H1 (cell line): Measurements from ENCODE around the gene LRRC8D. TPM values are rescaled to one million over a fixed set of nuclear protein-coding genes. Genes with fewer than 3 reads are reported as not detected.

Source experiments
- CTCF ChIA-PET: fragments of 300-600 bp; sonication (Branson Sonifier 250); formaldehyde crosslinking; loops from one replicate; lab custom pipeline; 2021; ENCODE audit not compliant: partially characterized antibody; lab: Charles Lee
- POLR2A ChIA-PET: fragments of 300-600 bp; sonication (Branson Sonifier 250); formaldehyde crosslinking; loops from one replicate; lab custom pipeline; 2021; ENCODE audit warnings: inconsistent platforms; ENCODE audit not compliant: partially characterized antibody; lab: Charles Lee
- DNase-seq, 2 experiments: peaks; one replicate each; pipeline versions ENCODE4 v3.0.0 to v3.0.0-alpha.2; 2010 to 2022; ENCODE audit warnings: low spot score in 2 of 2, low read depth in 1 of 2, mixed read lengths in 1 of 2
- FAIRE-seq: peaks from 2 replicates; lab custom pipeline; 2011; peaks lifted over from hg19 to GRCh38; lab: Jason Lieb, UNC
- H2AFZ ChIP-seq: 2 replicates; pipeline ENCODE4 v1.8.1; 2012; ENCODE audit warnings: low read length, inconsistent platforms
- H2AK5ac ChIP-seq: 2 replicates; pipeline ENCODE4 v1.6.1; 2013; ENCODE audit warnings: low read depth, low read length
- H2BK120ac ChIP-seq: replicated peaks from 2 replicates; pipeline ENCODE3; 2013; ENCODE audit warnings: low read depth, low read length, inconsistent platforms
- H2BK12ac ChIP-seq: 2 replicates; pipeline ENCODE4 v1.6.1; 2013; ENCODE audit warnings: low read depth, low read length
- H2BK15ac ChIP-seq: 2 replicates; pipeline ENCODE4 v1.6.1; 2013; ENCODE audit warnings: low read length
- H2BK20ac ChIP-seq: 2 replicates; pipeline ENCODE4 v1.6.1; 2013; ENCODE audit warnings: low read length
- H2BK5ac ChIP-seq: 2 replicates; pipeline ENCODE4 v1.6.1; 2013; ENCODE audit warnings: low read depth, low read length
- H3K14ac ChIP-seq: 2 replicates; pipeline ENCODE4 v1.6.1; 2013; ENCODE audit warnings: inconsistent platforms; ENCODE audit not compliant: insufficient read length
- H3K18ac ChIP-seq: 2 replicates; pipeline ENCODE4 v1.6.1; 2013; ENCODE audit warnings: low read length; ENCODE audit errors: extremely low read depth
- H3K23ac ChIP-seq: 2 replicates; pipeline ENCODE4 v1.6.1; 2013; ENCODE audit warnings: inconsistent platforms; ENCODE audit not compliant: insufficient read length
- H3K23me2 ChIP-seq: 2 replicates; pipeline ENCODE4 v1.6.1; 2013; ENCODE audit warnings: low read depth, low read length
- H3K27ac ChIP-seq: 2 replicates; pipeline ENCODE4 v1.6.1; 2011; ENCODE audit warnings: low read depth, low read length, inconsistent platforms
- H3K27me3 ChIP-seq, 4 experiments: replicated peaks in 1 of 4; 1 replicate in 1 of 4; 2 replicates in 3 of 4; pipeline versions ENCODE4 v1.6.1 to v1.8.1; 2011 to 2013; ENCODE audit warnings: low read length in 3 of 4, mild to moderate bottlenecking in 3 of 4, inconsistent platforms in 2 of 4, mixed read lengths in 2 of 4, moderate library complexity in 1 of 4; ENCODE audit not compliant: control insufficient read depth in 3 of 4, insufficient read depth in 3 of 4; ENCODE audit errors: extremely low read depth in 1 of 4
- H3K36me3 ChIP-seq, 4 experiments: 2 replicates each; pipeline versions ENCODE4 v1.6.1 to v1.8.1; 2011 to 2013; ENCODE audit warnings: mild to moderate bottlenecking in 4 of 4, low read length in 3 of 4, moderate library complexity in 2 of 4, control low read depth in 1 of 4, inconsistent platforms in 1 of 4; ENCODE audit not compliant: insufficient read depth in 4 of 4, control insufficient read depth in 2 of 4
- H3K4ac ChIP-seq: replicated peaks from 2 replicates; pipeline ENCODE3; 2013; ENCODE audit warnings: low read length, low read depth, mixed read lengths, inconsistent platforms; ENCODE audit not compliant: insufficient read length
- H3K4me1 ChIP-seq, 4 experiments: replicated peaks in 1 of 4; 1 replicate in 1 of 4; 2 replicates in 3 of 4; pipeline versions ENCODE4 v1.6.1 to v1.8.1; 2011 to 2013; ENCODE audit warnings: low read length in 3 of 4, inconsistent platforms in 2 of 4, mixed read lengths in 1 of 4; ENCODE audit not compliant: insufficient read depth in 4 of 4, control insufficient read depth in 3 of 4
- H3K4me2 ChIP-seq, 2 experiments: 2 replicates each; pipeline versions ENCODE4 v1.6.1 to v1.8.1; 2011 to 2013; ENCODE audit warnings: low read depth in 2 of 2, low read length in 2 of 2, control low read depth in 1 of 2, inconsistent platforms in 1 of 2, mild to moderate bottlenecking in 1 of 2; ENCODE audit not compliant: insufficient read depth in 1 of 2
- H3K4me3 ChIP-seq, 4 experiments: fragments of 200-600, 300-600 bp in 1 of 4; sonication (generic), shearing (Covaris generic), sonication (Bioruptor Twin) in 1 of 4; 2 replicates each; pipeline versions ENCODE4 v1.5.1 to v1.8.1; 2011 to 2016; ENCODE audit warnings: low read length in 4 of 4, low read depth in 3 of 4, control low read depth in 2 of 4, inconsistent platforms in 2 of 4, mild to moderate bottlenecking in 2 of 4, mixed read lengths in 1 of 4, moderate library complexity in 1 of 4; ENCODE audit not compliant: insufficient read depth in 2 of 4; ENCODE audit errors: extremely low read depth in 1 of 4
- H3K56ac ChIP-seq: replicated peaks from 2 replicates; pipeline ENCODE3; 2013; ENCODE audit warnings: low read depth, mild to moderate bottlenecking, mixed read lengths, low read length, inconsistent platforms; ENCODE audit not compliant: insufficient read length
- H3K79me1 ChIP-seq: 2 replicates; pipeline ENCODE4 v1.6.1; 2013; ENCODE audit warnings: low read depth, low read length, control low read depth
- H3K79me2 ChIP-seq, 2 experiments: 2 replicates each; pipeline versions ENCODE4 v1.6.1 to v1.8.1; 2012 to 2013; ENCODE audit warnings: low read length in 2 of 2, mild to moderate bottlenecking in 2 of 2, inconsistent platforms in 1 of 2; ENCODE audit not compliant: insufficient read depth in 2 of 2, control insufficient read depth in 1 of 2
- H3K9ac ChIP-seq, 4 experiments: replicated peaks in 1 of 4; 1 replicate in 1 of 4; 2 replicates in 3 of 4; pipeline versions ENCODE4 v1.6.1 to v1.8.1; 2011 to 2013; ENCODE audit warnings: low read depth in 3 of 4, low read length in 3 of 4, control low read depth in 2 of 4, mild to moderate bottlenecking in 2 of 4, moderate library complexity in 2 of 4, inconsistent platforms in 1 of 4; ENCODE audit errors: extremely low read depth in 1 of 4
- H3K9me3 ChIP-seq, 2 experiments: 2 replicates each; pipeline versions ENCODE4 v1.6.1 to v1.8.1; 2012 to 2013; ENCODE audit warnings: mild to moderate bottlenecking in 2 of 2, moderate library complexity in 2 of 2, control low read depth in 1 of 2, inconsistent platforms in 1 of 2, low read depth in 1 of 2, low read length in 1 of 2, mixed read lengths in 1 of 2; ENCODE audit not compliant: insufficient read depth in 2 of 2
- H4K20me1 ChIP-seq, 2 experiments: replicated peaks in 1 of 2; 2 replicates each; pipeline versions ENCODE3 to v1.8.1; 2011 to 2013; ENCODE audit warnings: inconsistent platforms in 2 of 2, low read length in 2 of 2, mild to moderate bottlenecking in 1 of 2; ENCODE audit not compliant: insufficient read depth in 2 of 2, control insufficient read depth in 1 of 2
- H4K5ac ChIP-seq: 2 replicates; pipeline ENCODE4 v1.6.1; 2013; ENCODE audit warnings: low read length, low read depth, mixed read lengths, inconsistent platforms; ENCODE audit not compliant: insufficient read length
- H4K8ac ChIP-seq: 2 replicates; pipeline ENCODE4 v1.8.0; 2013; ENCODE audit warnings: mild to moderate bottlenecking, moderate library complexity, low read length, inconsistent platforms; ENCODE audit not compliant: insufficient read depth; ENCODE audit errors: extremely low read depth
- H4K91ac ChIP-seq: replicated peaks from 2 replicates; pipeline ENCODE3; 2013; ENCODE audit warnings: low read length, mixed read lengths, inconsistent platforms; ENCODE audit not compliant: insufficient read length
- EGR1 ChIP-seq: IDR thresholded peaks from 2 replicates; pipeline ENCODE4 v1.6.1; 2011; ENCODE audit warnings: low read depth, low read length, borderline replicate concordance
- KDM4A ChIP-seq: IDR thresholded peaks from one replicate; pipeline ENCODE4 v1.7.1; 2012; ENCODE audit warnings: low read depth, mild to moderate bottlenecking, moderate library complexity, low read length, inconsistent platforms; ENCODE audit not compliant: severe bottlenecking
- polyA plus RNA-seq, 7 experiments: library from polyadenylated mRNA; depleted of rRNA in 3 of 7; stranded (reverse) in 5 of 7; unstranded in 2 of 7; fragments of >200 nt in 5 of 7; fragments of 200-250 nt in 2 of 7; gene quantifications; 1 replicate in 5 of 7; 2 replicates in 1 of 7; 4 replicates in 1 of 7; pipeline versions ENCODE4 v1.2.1 to v1.2.3, GENCODE V29; 2011 to 2013; ENCODE audit warnings: missing spikeins in 2 of 7, mixed read lengths in 2 of 7
- total RNA-seq: library from RNA; stranded (reverse); fragmentation: NEBNext Ultra II Directional; extraction: Animal tissue kit (Norgen Biotek cat#: 25700); gene quantifications from 2 replicates; pipeline ENCODE4 v1.2.1, GENCODE V29; 2021

The LRRC8D gene
- total and polyA plus RNA-seq, 2 of the 8 experiments (the other 6 are each of a cell fraction or from before 2014, with no cell fraction given): 42.0 to 58.5 TPM

GRCh38 chr1:89889323-89889615 is 68.4 kb downstream of the LRRC8D start:
- H3K9ac ChIP-seq: no peak overlapping the region
- H3K9me3 ChIP-seq: no peaks in the 10 kb centered on the region
- H2BK120ac ChIP-seq: no peak overlapping the region
- H3K4ac ChIP-seq: no peak overlapping the region
- H3K23me2 ChIP-seq: no peaks in the 10 kb centered on the region
- POLR2A ChIA-PET: no interaction called here
- H3K4me2 ChIP-seq: no peak overlapping the region
- H3K4me1 ChIP-seq: no peaks in the 10 kb centered on the region; a peak in 1 of 7 replicates
- no peak overlapping the region for H2BK20ac ChIP-seq
- CTCF ChIA-PET: interaction anchor here (1.2 kb wide), 1 partner anchor 36 kb away, joined by 7 read pairs; no protein-coding TSS in a partner anchor
- no peak overlapping the region for H4K5ac ChIP-seq
- TF ChIP-seq EGR1 (no peak), KDM4A (no peak)
- H3K36me3 ChIP-seq: no peaks in the 10 kb centered on the region
- no peak overlapping the region for H3K27ac ChIP-seq
- H2BK12ac ChIP-seq: no peak overlapping the region
- H3K23ac ChIP-seq: no peak overlapping the region
- no peak overlapping the region for H4K91ac ChIP-seq
- no peak overlapping the region for H2BK15ac ChIP-seq
- no peak overlapping the region for H2BK5ac ChIP-seq
- no peak overlapping the region for H2AFZ ChIP-seq
- DNase-seq (no peak), FAIRE-seq (no peak)
- no peak overlapping the region for H3K18ac ChIP-seq
- H3K14ac ChIP-seq: no peak overlapping the region
- peaks cover 0 to 42% of the 10 kb centered on the region in 2 experiments; a peak in 3 of 4 replicates for H3K79me2 ChIP-seq
- no peak overlapping the region for H3K56ac ChIP-seq
- H3K27me3 ChIP-seq: no peaks in the 10 kb centered on the region
- H2AK5ac ChIP-seq: no peak overlapping the region
- no peak overlapping the region for H3K4me3 ChIP-seq
- H4K8ac ChIP-seq: no peak overlapping the region
- no peaks in the 10 kb centered on the region for H3K79me1 ChIP-seq
- H4K20me1 ChIP-seq: peaks cover 0 to 3% of the 10 kb centered on the region in 2 experiments
